ENCODE results near the gene SLC2A8.

GRCh38 chr9:127361561-127361960 lies 35.4 kb upstream of the SLC2A8 start:
- TF ChIP-seq CTCF (IDR thresholded peaks at IDR 0.05) (no peak), POLR2A (IDR thresholded peaks at IDR 0.05) (no peak)
